Common myeloid progenitor, CD34-positive (primary cell): ENCODE data around the gene MYL10.
A peak's percentile ranks its signal among the peaks of the same experiment; 100 is the strongest.

Source experiments
- CTCF ChIA-PET: fragments of 350-600 bp; sonication (Branson Sonifier 250); formaldehyde crosslinking; loops from one replicate; lab custom pipeline; 2021; ENCODE audit warnings: antibody characterized with exemption; lab: Charles Lee
- POLR2A ChIA-PET: fragments of 350-600 bp; sonication (Branson Sonifier 250); formaldehyde crosslinking; loops from one replicate; lab custom pipeline; 2021; ENCODE audit warnings: antibody characterized with exemption; lab: Charles Lee
- DNase-seq, 3 donors: peaks; one replicate each; pipeline versions ENCODE4 v3.0.0 to v3.0.0-alpha.2; 2013
- H3K27ac ChIP-seq, 2 experiments: 1 replicate in 1 of 2; 2 replicates in 1 of 2; pipeline ENCODE4 v1.7.0; 2013; ENCODE audit warnings: inconsistent platforms in 2 of 2, low read length in 2 of 2, mild to moderate bottlenecking in 2 of 2, low read depth in 1 of 2, moderate library complexity in 1 of 2; ENCODE audit not compliant: severe bottlenecking in 2 of 2, insufficient read depth in 1 of 2, poor library complexity in 1 of 2
- H3K27me3 ChIP-seq, 5 experiments: replicated peaks in 2 of 5; 1 replicate in 3 of 5; 2 replicates in 2 of 5; pipeline versions ENCODE4 v1.6.1 to v1.7.0; 2013; ENCODE audit warnings: low read length in 4 of 5, mild to moderate bottlenecking in 2 of 5, moderate library complexity in 2 of 5, inconsistent platforms in 1 of 5; ENCODE audit not compliant: insufficient read depth in 5 of 5, control insufficient read depth in 4 of 5
- H3K36me3 ChIP-seq, 4 experiments: 1 replicate in 2 of 4; 2 replicates in 2 of 4; pipeline versions ENCODE4 v1.6.1 to v1.7.0; 2013; ENCODE audit warnings: low read length in 3 of 4, control low read depth in 1 of 4, mild to moderate bottlenecking in 1 of 4; ENCODE audit not compliant: control insufficient read depth in 4 of 4, insufficient read depth in 4 of 4
- H3K4me1 ChIP-seq, 4 experiments: 1 replicate in 3 of 4; 2 replicates in 1 of 4; pipeline versions ENCODE4 v1.6.1 to v1.7.1; 2013; ENCODE audit warnings: low read length in 3 of 4, mild to moderate bottlenecking in 3 of 4, control low read depth in 1 of 4, inconsistent platforms in 1 of 4, moderate library complexity in 1 of 4; ENCODE audit not compliant: control insufficient read depth in 4 of 4, insufficient read depth in 4 of 4; ENCODE audit errors: control extremely low read depth in 1 of 4
- H3K4me3 ChIP-seq, 7 experiments: 1 replicate in 4 of 7; 2 replicates in 3 of 7; pipeline versions ENCODE4 v1.5.1 to v1.7.0; 2013; ENCODE audit warnings: mild to moderate bottlenecking in 7 of 7, low read length in 6 of 7, moderate library complexity in 6 of 7, inconsistent platforms in 2 of 7, low read depth in 2 of 7, control low read depth in 1 of 7; ENCODE audit not compliant: insufficient read depth in 4 of 7, control insufficient read depth in 1 of 7; ENCODE audit errors: extremely low read depth in 1 of 7
- H3K9me3 ChIP-seq, 5 experiments: 1 replicate in 4 of 5; 2 replicates in 1 of 5; pipeline versions ENCODE4 v1.6.1 to v1.7.1; 2013; ENCODE audit warnings: low read length in 4 of 5, mild to moderate bottlenecking in 2 of 5, inconsistent platforms in 1 of 5, low read depth in 1 of 5, moderate library complexity in 1 of 5; ENCODE audit not compliant: control insufficient read depth in 4 of 5, insufficient read depth in 2 of 5; ENCODE audit errors: control extremely low read depth in 1 of 5
- WGBS: methylation state at CpG from one replicate; pipeline ENCODE4 v1.1.5; 2013; ENCODE audit not compliant: insufficient coverage; 5-methylcytosine and 5-hydroxymethylcytosine counted together

MYL10 gene

DNA sequence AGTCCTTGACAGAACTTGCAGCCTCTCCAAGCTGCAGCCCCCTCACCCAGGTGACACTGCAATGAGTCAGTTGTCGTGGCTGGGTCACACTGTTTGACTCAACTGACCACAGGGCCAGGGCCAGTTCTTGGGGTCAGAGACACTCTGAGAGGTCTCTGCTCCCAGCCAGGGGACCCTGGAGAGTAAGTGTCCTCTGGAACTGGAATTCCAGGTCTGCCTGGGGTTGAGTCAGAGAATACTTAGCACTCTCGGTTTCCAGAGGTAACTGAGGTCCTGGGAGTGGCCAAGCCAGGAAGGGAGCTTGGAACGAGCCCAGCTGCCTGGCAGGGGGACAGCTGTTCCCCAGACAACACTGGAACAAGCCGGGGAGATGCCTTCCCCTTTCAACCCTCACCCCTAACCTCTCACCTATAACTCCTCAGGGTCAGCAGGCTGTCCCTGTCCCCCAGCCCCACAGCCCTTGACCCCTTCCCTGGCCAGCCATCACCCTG lies 2.2 kb upstream of the MYL10 start:
- DNase-seq: no peak
- H3K4me1 ChIP-seq: peaks cover 0 to 10% (median 6%) of the 10 kb centered on the region in 4 experiments
- peaks cover 0 to 3% (median 0%) of the 10 kb centered on the region in 5 experiments for H3K9me3 ChIP-seq
- 69% methylated on average over 4 of the region's 4 CpGs for WGBS
- H3K27me3 ChIP-seq: peaks cover 0 to 5% (median 2%) of the 10 kb centered on the region in 5 experiments
- no peak overlapping the region for H3K27ac ChIP-seq
- H3K36me3 ChIP-seq: no peaks in the 10 kb centered on the region
- CTCF ChIA-PET: interaction anchor here (0.6 kb wide), 1 partner anchor 347 kb away, joined by 4 read pairs; no protein-coding TSS in a partner anchor
- POLR2A ChIA-PET: no interaction called here
- H3K4me3 ChIP-seq: no peak overlapping the region

DNA sequence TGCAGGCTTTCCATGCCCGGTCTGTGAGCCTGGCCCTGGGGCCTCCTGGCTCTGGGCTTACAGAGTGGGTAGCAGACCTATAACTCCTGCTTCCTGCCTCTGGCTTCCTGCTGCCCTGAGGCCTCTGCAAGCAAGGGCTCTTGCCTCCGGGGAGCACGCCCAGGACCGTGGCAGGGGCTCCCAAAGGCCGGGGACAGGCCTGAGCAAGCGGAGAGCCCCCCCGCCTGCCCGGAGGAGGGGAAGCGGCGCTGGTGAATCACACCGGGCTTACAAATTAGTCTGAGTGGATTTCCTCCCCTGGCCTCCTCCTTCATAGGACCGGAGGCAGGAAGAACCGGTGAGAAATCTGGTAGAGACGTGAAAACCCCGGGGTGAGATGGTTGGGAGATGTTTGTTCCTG lies 1.5 kb upstream of the MYL10 start:
- peaks cover 0 to 12% (median 4%) of the 10 kb centered on the region in 5 experiments for H3K27me3 ChIP-seq

DNA sequence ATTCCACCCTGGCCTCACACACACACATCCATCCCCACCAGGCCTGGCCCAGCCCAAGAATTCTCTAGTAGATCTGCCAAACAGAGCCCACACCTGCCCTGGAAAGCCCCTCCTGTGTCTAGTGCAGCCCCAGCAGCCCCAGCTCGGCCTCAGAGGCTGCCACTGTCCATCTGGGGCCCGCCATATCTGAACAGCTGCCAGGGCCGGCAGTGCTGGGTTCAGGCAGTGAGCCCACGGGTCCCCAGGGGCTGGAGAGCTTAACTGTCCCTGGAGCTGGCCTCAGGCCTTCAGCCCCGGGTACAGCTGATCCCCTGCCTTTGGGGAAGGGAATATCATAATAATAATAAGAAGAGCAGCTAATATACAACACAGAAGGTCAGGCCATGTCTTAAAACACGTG lies 574 bp downstream of the MYL10 start:
- CTCF ChIA-PET: no interaction called here
- H3K4me1 ChIP-seq: peaks cover 0 to 10% (median 8%) of the 10 kb centered on the region in 4 experiments
- no peak for DNase-seq

More for the DNA sequence above, 1.5 kb upstream of the MYL10 start:
- CTCF ChIA-PET: interaction anchor here (0.6 kb wide), 2 partner anchors 94 to 346 kb away, joined by 4 read pairs; no protein-coding TSS in a partner anchor
- no peak overlapping the region for H3K4me3 ChIP-seq
- no peaks in the 10 kb centered on the region for H3K36me3 ChIP-seq
- DNase-seq: peak; percentile 20 to 54 (median 44)
- peaks cover 0 to 3% (median 0%) of the 10 kb centered on the region in 5 experiments for H3K9me3 ChIP-seq
- no peak overlapping the region for H3K27ac ChIP-seq
- H3K4me1 ChIP-seq: peaks cover 0 to 10% (median 6%) of the 10 kb centered on the region in 4 experiments
- POLR2A ChIA-PET: no interaction called here
- 31% methylated on average over 12 of the region's 15 CpGs for WGBS

DNA sequence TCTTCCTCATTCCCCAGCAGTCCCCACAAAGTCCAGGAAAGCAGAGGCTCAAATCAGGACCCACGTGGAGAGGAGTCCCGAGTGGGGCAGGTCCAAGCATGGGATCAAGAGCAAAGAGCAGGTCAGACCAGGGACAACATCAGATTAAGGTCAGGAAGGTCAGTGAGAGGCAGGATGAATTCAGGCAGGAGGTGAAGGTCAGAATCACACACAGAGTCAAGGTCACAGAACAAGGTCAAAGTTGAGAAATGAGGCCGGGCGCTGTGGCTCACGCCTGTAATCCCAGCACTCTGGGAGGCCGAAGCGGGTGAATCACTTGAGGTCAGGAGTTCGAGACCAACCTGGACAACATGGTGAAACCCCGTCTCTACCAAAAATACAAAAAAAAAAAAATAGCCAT lies 2.3 kb downstream of the MYL10 start:
- no peaks in the 10 kb centered on the region for H3K36me3 ChIP-seq
- no peak overlapping the region for H3K4me3 ChIP-seq
- WGBS: 84% methylated on average over 7 of the region's 9 CpGs
- H3K27me3 ChIP-seq: peaks cover 0 to 32% (median 9%) of the 10 kb centered on the region in 5 experiments
- no peaks in the 10 kb centered on the region for H3K9me3 ChIP-seq
- CTCF ChIA-PET: interaction anchor here (1.9 kb wide), 1 partner anchor 23 kb away, joined by 8 read pairs; no protein-coding TSS in a partner anchor
- no peak overlapping the region for H3K27ac ChIP-seq
- POLR2A ChIA-PET: no interaction called here
- no peak for DNase-seq
- peaks cover 0 to 10% (median 8%) of the 10 kb centered on the region in 4 experiments for H3K4me1 ChIP-seq

More for the DNA sequence above, 574 bp downstream of the MYL10 start:
- Histone ChIP-seq H3K4me3 (no peak overlapping the region), H3K9me3 (peaks cover 0 to 3% (median 0%) of the 10 kb centered on the region in 5 experiments), H3K27me3 (peaks cover 0 to 28% (median 9%) of the 10 kb centered on the region in 5 experiments), H3K36me3 (no peaks in the 10 kb centered on the region), H3K27ac (no peak overlapping the region)
- POLR2A ChIA-PET: interaction anchor here (0.6 kb wide), 1 partner anchor 21 kb away, joined by 7 read pairs; no protein-coding TSS in a partner anchor
- 94% methylated on average over 2 of the region's 6 CpGs for WGBS

DNA sequence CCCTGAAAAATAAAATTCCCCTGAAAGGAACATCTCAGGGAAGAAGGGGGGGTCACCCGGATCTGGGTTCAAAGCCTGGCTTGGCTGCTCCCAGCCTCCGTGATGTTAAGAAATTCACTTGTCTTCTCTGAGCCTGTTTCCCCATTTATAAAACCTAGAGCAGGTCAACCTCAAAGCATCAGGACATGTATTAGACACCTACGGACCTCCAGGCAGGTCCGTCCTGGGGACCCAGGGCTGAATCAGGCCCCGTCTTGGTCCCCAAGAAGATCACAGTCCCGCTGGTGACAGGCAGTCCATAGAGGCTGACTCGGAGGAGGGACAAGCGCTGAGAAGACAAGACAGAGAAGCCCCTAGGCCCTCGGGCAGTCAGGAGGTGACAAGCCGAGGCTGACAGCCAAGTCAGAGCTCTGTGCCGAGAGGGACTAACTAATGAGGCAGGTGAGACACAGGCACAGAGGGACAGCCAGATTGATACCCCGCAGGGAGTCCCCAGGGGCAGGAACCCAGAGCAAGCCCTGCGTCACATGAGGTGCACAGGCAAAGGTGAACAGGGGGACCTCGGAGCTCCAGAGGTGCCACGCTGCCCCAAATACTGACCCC lies 2.9 kb downstream of the MYL10 start:
- Histone ChIP-seq H3K4me1 (peaks cover 0 to 10% (median 8%) of the 10 kb centered on the region in 4 experiments), H3K4me3 (no peak overlapping the region), H3K27ac (no peak overlapping the region), H3K9me3 (no peaks in the 10 kb centered on the region), H3K27me3 (peaks cover 0 to 32% (median 9%) of the 10 kb centered on the region in 5 experiments), H3K36me3 (no peaks in the 10 kb centered on the region)
- 82% methylated on average over 14 of the region's 15 CpGs for WGBS
- ChIA-PET CTCF (interaction anchor here (1.9 kb wide), 1 partner anchor 23 kb away, joined by 8 read pairs; no protein-coding TSS in a partner anchor), POLR2A (no interaction called here)
- no peak for DNase-seq

DNA sequence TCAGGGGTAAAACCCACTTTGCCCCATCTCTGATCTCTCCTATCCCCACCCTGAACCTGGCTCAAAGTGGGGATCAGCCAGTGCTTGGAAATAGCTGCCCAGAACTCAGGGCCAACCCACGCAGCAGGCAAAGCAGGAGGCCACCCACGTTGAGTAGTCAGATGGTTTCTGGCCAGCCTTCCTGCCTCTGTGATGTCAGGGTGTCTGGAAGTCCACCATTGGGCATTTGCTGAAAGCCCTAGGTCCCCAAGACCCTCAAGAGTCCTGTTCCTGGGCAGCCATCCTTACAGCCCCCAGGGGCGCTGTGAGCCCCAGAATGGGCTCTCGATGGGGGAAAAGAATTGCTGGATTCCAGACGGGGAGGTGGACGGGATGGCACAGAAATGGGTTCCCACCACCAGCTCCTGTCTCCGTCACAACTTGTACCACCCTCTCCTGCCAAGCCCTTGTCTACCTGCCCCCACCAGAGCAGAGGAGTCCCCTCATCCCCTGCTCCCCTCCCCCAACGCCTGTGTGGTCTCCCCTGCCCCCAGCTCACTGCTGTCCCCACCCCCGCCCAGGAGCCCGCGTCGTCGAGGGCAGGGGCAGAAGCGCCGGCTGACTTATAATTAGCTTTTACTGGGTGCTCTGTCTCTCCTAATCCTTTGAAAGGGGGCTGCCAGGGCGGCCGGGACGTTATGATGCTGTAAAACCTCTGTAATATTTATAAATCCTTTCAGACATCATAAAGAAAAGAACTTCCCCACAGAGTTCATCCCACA lies 3.9 kb downstream of the MYL10 start:
- Histone ChIP-seq H3K4me1 (peaks cover 0 to 4% (median 1%) of the 10 kb centered on the region in 4 experiments), H3K27me3 (peaks cover 0 to 32% (median 9%) of the 10 kb centered on the region in 5 experiments), H3K9me3 (no peaks in the 10 kb centered on the region), H3K36me3 (no peaks in the 10 kb centered on the region), H3K27ac (no peak overlapping the region), H3K4me3 (no peak overlapping the region)
- POLR2A ChIA-PET: no interaction called here
- 8% methylated on average over 11 of the region's 18 CpGs for WGBS
- CTCF ChIA-PET: interaction anchor here (1.9 kb wide), 1 partner anchor 22 kb away, joined by 8 read pairs; no protein-coding TSS in a partner anchor
- peak in 2 of 3 donors; percentile 28 to 40 for DNase-seq
